ENCODE measurements around the gene ALPL.
"Not testable (repeated sequence)": the region's sequence is repeated elsewhere in the genome, so short reads cannot be mapped to it uniquely, and the experiment has no call there.

The ALPL gene

GRCh38 chr1:21559788-21560567 is 50.8 kb downstream of the ALPL start:
- no peak for DNase-seq (ENCODE audit: low read depth, low spot score)

GRCh38 chr1:21560916-21561638 is 51.9 kb downstream of the ALPL start:
- no peak for DNase-seq (ENCODE audit: low read depth, low spot score)

DNA sequence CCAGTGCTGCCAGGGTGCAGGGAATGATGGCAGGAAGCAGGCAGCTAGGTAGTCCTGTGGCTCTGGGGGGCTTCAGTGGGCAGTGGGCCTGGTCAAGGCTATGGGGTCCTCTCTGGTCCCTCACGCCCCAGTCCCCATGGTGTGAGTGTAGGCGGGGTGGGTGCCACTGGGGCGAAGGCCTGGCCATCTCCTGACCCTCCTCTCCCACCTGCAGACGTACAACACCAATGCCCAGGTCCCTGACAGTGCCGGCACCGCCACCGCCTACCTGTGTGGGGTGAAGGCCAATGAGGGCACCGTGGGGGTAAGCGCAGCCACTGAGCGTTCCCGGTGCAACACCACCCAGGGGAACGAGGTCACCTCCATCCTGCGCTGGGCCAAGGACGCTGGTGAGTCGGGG is 53.7 kb downstream of the ALPL start:
- no peak for DNase-seq (ENCODE audit: low read depth, low spot score)

GRCh38 chr1:21563971-21564370 is 54.7 kb downstream of the ALPL start:
- DNase-seq (ENCODE audit: low read depth, low spot score), result no peak

DNA sequence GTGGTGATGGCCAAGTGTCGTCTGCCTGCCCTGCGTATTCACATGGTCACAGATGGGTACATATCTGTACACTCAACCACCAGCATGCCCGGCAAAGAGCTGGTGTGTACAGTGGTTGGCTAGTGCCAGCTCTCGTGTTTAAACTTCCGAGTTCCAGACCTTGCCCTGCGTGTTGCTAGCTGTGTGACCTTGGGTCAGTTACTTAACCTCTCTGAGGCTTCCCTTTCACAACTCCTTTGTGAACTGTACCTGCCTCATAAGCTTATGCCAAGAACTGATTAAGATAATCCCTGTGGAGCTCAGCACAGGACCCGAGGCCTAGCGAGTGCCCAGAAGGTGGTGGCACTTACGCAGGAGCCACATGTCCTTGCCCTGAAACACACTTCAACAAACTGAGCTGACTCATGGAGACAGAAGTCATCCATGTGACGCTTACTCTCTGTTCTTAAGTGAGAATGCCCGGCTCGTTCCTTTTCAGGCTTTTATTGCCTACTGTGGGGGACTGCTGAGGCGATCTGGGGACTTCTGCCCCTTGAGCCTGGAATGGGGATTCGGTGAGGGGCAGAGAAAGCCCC is 55.4 kb downstream of the ALPL start:
- no peak for DNase-seq (ENCODE audit: low read depth, low spot score)

- no peak for DNase-seq (ENCODE audit: low read depth, low spot score)
Observed at GRCh38 chr1:21565285-21565684, 56.1 kb downstream of the ALPL start.

GRCh38 chr1:21566361-21566760 is 57.1 kb downstream of the ALPL start:
- DNase-seq (ENCODE audit: low read depth, low spot score), result not testable (repeated sequence)

DNA sequence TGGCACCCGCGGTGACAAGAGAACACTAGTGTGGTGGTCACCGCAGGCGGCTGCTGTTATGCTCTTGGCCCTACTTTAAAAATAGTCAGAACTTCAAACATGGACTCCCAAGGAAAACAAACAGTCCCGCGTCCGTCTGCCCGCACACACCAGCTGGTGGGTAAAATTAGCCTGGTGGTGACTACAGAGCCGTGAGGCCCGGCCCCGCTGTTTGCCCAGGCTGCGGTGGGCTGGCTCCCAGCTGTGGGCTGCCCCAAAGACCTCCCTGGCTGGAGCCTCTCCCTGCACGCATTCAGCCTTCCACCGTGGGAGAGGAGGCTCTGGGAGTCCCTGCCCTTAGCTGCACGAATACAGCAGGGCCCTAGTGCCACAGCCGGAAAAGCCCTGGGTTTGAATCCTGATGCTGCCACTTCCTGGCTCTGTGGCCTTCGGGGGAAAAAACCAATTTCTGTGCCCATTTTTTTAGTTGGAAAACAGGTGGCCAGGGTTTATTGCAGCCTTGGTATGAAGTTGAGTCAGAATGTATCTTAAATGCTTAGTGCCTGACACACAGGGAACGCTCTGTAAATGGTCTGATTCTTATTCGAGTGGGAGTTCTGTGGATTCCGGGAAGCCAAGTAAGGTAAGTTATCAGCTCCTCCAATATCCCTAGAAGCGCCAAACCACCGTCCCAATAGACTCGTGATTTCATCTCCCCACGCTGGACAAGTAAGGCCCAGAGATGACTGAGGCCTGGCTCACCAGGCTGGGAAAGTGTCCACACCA is 58.2 kb downstream of the ALPL start:
- DNase-seq (ENCODE audit: low read depth, low spot score), result no peak

DNA sequence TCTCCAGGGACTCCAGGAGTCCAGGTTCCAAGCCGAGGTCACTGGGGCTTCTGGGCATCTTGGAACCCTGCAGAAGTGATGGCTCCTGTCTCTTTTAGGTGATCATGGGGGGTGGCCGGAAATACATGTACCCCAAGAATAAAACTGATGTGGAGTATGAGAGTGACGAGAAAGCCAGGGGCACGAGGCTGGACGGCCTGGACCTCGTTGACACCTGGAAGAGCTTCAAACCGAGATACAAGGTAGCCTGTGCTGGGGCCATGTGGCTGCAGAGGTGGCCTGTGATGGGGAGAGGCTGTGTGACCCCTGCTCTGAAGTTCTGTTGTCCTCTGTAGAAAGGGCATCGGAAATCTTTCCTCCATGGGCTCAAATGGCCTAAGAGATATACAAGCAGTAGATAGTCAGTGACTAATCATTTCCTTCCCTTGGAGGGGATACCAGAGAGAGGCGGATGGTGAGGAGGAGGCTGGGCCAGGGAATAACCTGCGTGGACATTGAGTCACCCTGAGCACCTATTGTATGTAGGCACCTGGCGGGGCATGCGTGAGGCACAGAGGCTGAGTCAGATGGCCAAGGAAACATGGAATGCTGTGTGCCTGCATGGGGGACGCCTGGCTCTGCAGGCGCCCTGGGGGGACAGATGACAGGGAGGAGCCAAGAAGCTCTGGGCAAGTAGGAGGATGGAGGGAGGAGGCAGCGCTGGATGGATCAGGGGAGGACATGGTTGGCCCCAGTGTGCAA is 59.0 kb downstream of the ALPL start:
- no peak for DNase-seq (ENCODE audit: low read depth, low spot score)

DNA sequence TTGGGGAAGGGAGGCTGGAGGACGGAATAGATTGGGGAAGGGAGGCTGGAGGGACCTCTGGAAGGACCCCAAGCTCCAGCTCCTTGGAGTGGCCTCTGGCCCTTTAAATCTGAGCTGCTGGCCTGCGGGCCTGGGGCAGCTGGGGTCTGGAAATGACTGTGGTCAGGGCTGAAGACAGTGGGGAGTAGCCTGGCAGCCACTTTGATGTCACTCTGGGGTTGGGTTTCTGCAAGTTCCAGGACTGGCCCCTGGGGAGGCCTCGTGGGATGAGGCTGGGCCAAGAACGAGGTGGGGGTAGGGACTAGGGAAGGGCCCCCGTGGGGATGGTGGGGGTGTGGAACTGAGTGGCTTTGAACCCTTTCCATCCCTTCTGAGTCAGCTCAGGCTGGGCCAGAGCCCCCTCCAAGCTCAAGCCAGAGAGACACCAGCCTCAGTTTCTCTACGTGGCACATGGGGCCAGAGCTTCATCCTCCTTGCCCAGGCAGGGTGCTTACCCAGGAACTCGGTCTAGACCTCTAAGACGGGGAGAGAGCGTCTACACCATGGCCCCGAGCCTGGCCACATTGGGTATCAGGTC is 59.7 kb downstream of the ALPL start:
- DNase-seq (ENCODE audit: low read depth, low spot score), result no peak

- DNase-seq (ENCODE audit: low read depth, low spot score), result no peak
Observed at GRCh38 chr1:21569820-21570527, 60.8 kb downstream of the ALPL start.

DNA sequence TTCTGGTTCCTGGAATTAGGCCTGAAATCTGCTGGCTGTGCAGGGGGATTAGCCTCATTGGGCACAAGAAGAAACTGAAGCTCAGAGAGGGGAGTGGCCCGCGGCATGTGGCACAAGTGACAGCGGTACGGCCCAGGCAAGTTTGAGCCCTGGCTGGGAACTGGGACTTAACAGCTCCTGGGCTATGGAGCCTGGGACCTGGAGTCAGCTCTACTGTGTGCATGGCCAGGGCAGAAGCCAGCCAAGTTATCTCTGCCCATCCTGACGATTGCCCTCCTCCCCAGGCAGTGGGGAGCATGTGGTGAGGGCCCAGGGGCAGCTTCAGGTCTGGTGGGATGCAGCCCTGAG is 61.3 kb downstream of the ALPL start:
- no peak for DNase-seq (ENCODE audit: low read depth, low spot score)

GRCh38 chr1:21570885-21571284 is 61.7 kb downstream of the ALPL start:
- DNase-seq (ENCODE audit: low read depth, low spot score), result no peak

DNA sequence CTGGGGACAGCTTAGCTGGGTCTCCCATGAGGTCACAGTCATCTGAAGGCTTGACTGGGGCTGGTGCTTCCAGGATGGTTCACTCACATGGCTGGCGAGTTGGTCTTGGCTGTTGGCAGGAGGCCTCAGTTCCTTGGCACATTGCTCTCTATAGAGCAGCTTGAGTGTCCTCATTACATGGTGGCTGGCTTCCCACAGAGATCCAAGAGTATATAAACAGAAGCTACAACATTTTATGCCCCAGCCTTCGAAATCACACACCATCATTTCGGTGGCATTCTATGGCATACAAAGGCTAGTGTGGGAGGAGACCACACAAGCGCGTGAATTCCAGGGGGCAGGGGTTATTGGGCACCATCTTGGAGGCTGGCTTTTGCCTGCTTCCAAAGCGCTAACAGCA is 63.0 kb downstream of the ALPL start:
- no peak for DNase-seq (ENCODE audit: low read depth, low spot score)

DNA sequence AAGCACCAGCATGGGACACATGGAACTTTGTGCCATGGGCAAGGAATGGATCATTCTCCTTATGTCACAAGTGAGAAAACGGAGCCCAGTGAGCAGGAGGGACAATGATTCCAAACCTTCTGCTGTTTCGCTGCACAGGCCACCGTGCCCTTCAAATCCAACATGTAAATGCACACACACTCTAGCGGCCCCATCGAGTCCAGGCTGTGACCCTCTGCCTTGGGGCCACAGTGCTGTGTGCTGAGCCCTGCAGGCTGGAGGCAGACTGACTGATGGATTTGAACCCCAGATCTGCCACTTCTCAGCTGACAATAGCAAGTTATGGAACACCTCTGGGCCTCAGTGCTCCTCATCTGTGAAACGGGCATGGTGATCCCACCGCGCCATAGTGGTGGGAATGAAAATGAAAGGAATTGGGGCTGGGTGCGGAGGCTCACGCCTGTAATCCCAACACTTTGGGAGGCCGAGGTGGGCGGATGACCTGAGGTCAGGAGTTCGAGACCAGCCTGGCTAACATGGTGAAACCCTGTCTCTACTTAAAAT is 63.6 kb downstream of the ALPL start:
- DNase-seq (ENCODE audit: low read depth, low spot score), result no peak

GRCh38 chr1:21573475-21573874 is 64.3 kb downstream of the ALPL start:
- no peak for DNase-seq (ENCODE audit: low read depth, low spot score)

DNA sequence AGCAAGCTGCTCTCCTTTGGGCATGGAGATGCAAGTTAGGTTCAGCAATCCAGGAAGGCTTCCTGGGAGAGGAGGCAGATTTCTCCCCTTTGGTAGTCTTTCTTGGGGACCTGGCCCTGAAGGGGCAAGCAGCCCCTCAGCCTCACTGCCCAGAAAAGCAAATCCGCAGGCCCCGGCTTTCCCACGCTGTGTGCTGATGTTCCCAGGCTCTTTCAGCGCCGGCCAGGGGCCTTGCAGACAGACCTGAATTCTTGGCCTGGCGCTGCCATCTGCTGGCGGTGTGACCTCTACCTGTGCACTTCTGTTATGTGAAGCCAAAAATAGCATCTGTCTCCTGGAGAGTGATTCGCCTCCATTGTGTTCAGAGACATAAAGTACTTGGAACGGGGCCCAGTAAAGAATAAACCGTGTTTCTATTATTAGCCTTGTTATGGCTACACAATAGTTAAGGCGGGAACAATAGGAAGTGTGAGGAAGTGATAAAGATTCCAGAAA is 64.8 kb downstream of the ALPL start:
- DNase-seq (ENCODE audit: low read depth, low spot score), result no peak

DNA sequence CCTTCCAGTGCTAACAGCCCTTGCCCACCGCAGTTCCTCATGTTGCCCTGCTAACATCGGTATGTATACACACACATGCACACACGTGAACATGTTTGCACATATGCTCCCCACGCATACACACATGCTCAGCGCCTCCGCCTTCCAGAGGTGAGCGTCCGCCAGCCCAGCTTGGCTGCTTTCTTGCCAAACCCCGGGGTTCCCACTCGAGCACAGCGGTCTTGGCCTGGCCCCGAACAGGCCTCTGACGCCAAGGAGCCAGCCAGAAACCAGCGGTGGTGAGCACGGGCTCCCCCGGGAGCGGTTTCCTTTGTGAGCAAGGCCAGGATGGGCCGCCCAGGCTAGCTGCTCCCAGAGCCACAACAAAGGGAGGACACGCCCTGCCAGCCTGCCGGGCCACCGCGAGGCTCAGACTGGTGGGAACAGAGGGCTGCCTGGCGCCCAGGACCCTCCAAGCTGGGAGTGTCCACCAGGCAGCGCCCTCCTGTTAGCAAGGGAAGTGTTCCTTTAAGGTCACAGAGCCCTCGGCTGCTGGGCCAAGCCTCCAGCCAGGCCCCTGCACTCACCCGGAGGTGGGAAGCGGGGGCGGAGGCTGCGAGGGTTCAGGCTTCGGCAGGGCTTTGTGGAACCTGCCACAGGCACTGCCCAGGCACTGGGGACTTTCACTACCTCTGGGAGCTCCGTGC is 65.4 kb downstream of the ALPL start:
- no peak for DNase-seq (ENCODE audit: low read depth, low spot score)

GRCh38 chr1:21575351-21575942 is 66.2 kb downstream of the ALPL start:
- no peak for DNase-seq (ENCODE audit: low read depth, low spot score)
